Trophoblast cell (in vitro differentiated cells and primary cell): ENCODE results near the gene DDIT4.

Experiments used
- DNase-seq, 2 donors: peaks; one replicate each; pipeline ENCODE4 v3.0.0-alpha.2; 2016
- H2AFZ ChIP-seq: 2 replicates; pipeline ENCODE4 v1.6.1; 2013; ENCODE audit warnings: low read length, moderate library complexity, mild to moderate bottlenecking; ENCODE audit not compliant: insufficient read depth, poor library complexity
- H2AK5ac ChIP-seq: 2 replicates; pipeline ENCODE4 v1.6.1; 2013; ENCODE audit warnings: mild to moderate bottlenecking, low read length
- H2BK120ac ChIP-seq: 2 replicates; pipeline ENCODE4 v1.6.1; 2013; ENCODE audit warnings: low read length, mild to moderate bottlenecking, moderate library complexity; ENCODE audit not compliant: insufficient read depth, poor library complexity
- H2BK12ac ChIP-seq: 2 replicates; pipeline ENCODE4 v1.6.1; 2013; ENCODE audit warnings: mild to moderate bottlenecking, low read length, moderate library complexity
- H2BK5ac ChIP-seq: 2 replicates; pipeline ENCODE4 v1.6.1; 2013; ENCODE audit warnings: low read length, low read depth, moderate library complexity, mild to moderate bottlenecking; ENCODE audit not compliant: poor library complexity
- H3K14ac ChIP-seq: 2 replicates; pipeline ENCODE4 v1.6.1; 2013; ENCODE audit warnings: mild to moderate bottlenecking, low read length
- H3K18ac ChIP-seq: 2 replicates; pipeline ENCODE4 v1.6.1; 2013; ENCODE audit warnings: mild to moderate bottlenecking, low read length
- H3K23ac ChIP-seq: 2 replicates; pipeline ENCODE4 v1.6.1; 2013; ENCODE audit warnings: low read length
- H3K27ac ChIP-seq: 2 replicates; pipeline ENCODE4 v1.5.1; 2013; ENCODE audit warnings: low read depth, mild to moderate bottlenecking, inconsistent platforms, low read length, moderate library complexity
- H3K27me3 ChIP-seq: 2 replicates; pipeline ENCODE4 v1.6.1; 2013; ENCODE audit warnings: inconsistent platforms, mild to moderate bottlenecking, low read length, moderate library complexity; ENCODE audit not compliant: insufficient read depth
- H3K36me3 ChIP-seq, 2 experiments: 1 replicate in 1 of 2; 2 replicates in 1 of 2; pipeline ENCODE4 v1.6.1; 2013; ENCODE audit warnings: low read length in 2 of 2, mild to moderate bottlenecking in 2 of 2, moderate library complexity in 1 of 2; ENCODE audit not compliant: insufficient read depth in 2 of 2, control insufficient read depth in 1 of 2
- H3K4ac ChIP-seq: 2 replicates; pipeline ENCODE4 v1.6.1; 2013; ENCODE audit warnings: low read depth, mild to moderate bottlenecking, low read length, moderate library complexity
- H3K4me1 ChIP-seq, 2 experiments: 1 replicate in 1 of 2; 2 replicates in 1 of 2; pipeline ENCODE4 v1.6.1; 2013; ENCODE audit warnings: low read length in 2 of 2, mild to moderate bottlenecking in 2 of 2, moderate library complexity in 1 of 2; ENCODE audit not compliant: insufficient read depth in 2 of 2, control insufficient read depth in 1 of 2
- H3K4me2 ChIP-seq: 2 replicates; pipeline ENCODE4 v1.6.1; 2013; ENCODE audit warnings: inconsistent platforms, mild to moderate bottlenecking, low read length, moderate library complexity
- H3K4me3 ChIP-seq: 2 replicates; pipeline ENCODE4 v1.5.1; 2013; ENCODE audit warnings: mild to moderate bottlenecking, low read depth, low read length, inconsistent platforms
- H3K79me1 ChIP-seq: one replicate; pipeline ENCODE4 v1.6.1; 2013; ENCODE audit warnings: low read length
- H3K79me2 ChIP-seq: 2 replicates; pipeline ENCODE4 v1.6.1; 2013; ENCODE audit warnings: low read length, mild to moderate bottlenecking; ENCODE audit not compliant: control insufficient read depth, insufficient read depth, poor library complexity
- H3K9ac ChIP-seq: 2 replicates; pipeline ENCODE4 v1.6.1; 2013; ENCODE audit warnings: mild to moderate bottlenecking, low read length
- H3K9me3 ChIP-seq: 2 replicates; pipeline ENCODE4 v1.6.1; 2013; ENCODE audit warnings: low read depth, mild to moderate bottlenecking, control low read depth, inconsistent platforms, low read length; ENCODE audit not compliant: insufficient read depth
- H4K12ac ChIP-seq: 2 replicates; pipeline ENCODE4 v1.6.1; 2013; ENCODE audit warnings: low read depth, mild to moderate bottlenecking, low read length, moderate library complexity
- H4K8ac ChIP-seq: 2 replicates; pipeline ENCODE4 v1.6.1; 2013; ENCODE audit warnings: low read depth, mild to moderate bottlenecking, low read length, moderate library complexity
- H4K91ac ChIP-seq: one replicate; pipeline ENCODE4 v1.6.1; 2013; ENCODE audit warnings: low read depth, mild to moderate bottlenecking, low read length, moderate library complexity
- WGBS: extraction: QIAGEN DNeasy Blood & Tissue Kit; methylation state at CpG from one replicate; pipeline ENCODE4 v1.1.7; 2013; ENCODE audit warnings: missing lambda C conversion rate; ENCODE audit not compliant: insufficient read length, insufficient coverage; ENCODE audit errors: extremely low coverage; 5-methylcytosine and 5-hydroxymethylcytosine counted together

The DDIT4 gene

GRCh38 chr10:72321248-72322029, 47.7 kb downstream of the DDIT4 start:
- H3K9ac ChIP-seq = no peak overlapping the region
- H3K79me2 ChIP-seq = peaks cover 16% of the 10 kb centered on the region
- H2BK120ac ChIP-seq = peak overlapping the region; percentile 81
- H3K4me2 ChIP-seq = peak overlapping the region; percentile 38
- H2BK5ac ChIP-seq = peak overlapping the region; percentile 75
- H3K27ac ChIP-seq = peak overlapping the region; percentile 96
- peaks cover 57 to 58% of the 10 kb centered on the region in 2 experiments for H3K4me1 ChIP-seq
- H4K91ac ChIP-seq = peak overlapping the region; percentile 98
- H3K9me3 ChIP-seq = no peaks in the 10 kb centered on the region
- H2AK5ac ChIP-seq = peak overlapping the region; percentile 99
- peak overlapping the region; percentile 99 for H2BK12ac ChIP-seq
- no CpG with 5 or more reads among the region's 13 CpGs for whole genome bisulfite sequencing
- peak overlapping the region; percentile 34 for H3K4ac ChIP-seq
- H3K36me3 ChIP-seq = no peaks in the 10 kb centered on the region
- H3K79me1 ChIP-seq = peaks cover 60% of the 10 kb centered on the region
- no peak for DNase-seq
- no peak overlapping the region for H3K4me3 ChIP-seq
- peak overlapping the region; percentile 38 for H2AFZ ChIP-seq
- H4K12ac ChIP-seq = no peak overlapping the region
- peak overlapping the region; percentile 94 for H3K18ac ChIP-seq
- peak overlapping the region; percentile 86 for H4K8ac ChIP-seq
- no peak overlapping the region for H3K23ac ChIP-seq
- no peaks in the 10 kb centered on the region for H3K27me3 ChIP-seq
- peak overlapping the region; percentile 96 for H3K14ac ChIP-seq

GRCh38 chr10:72322030-72322279, 48.2 kb downstream of the DDIT4 start:
- H3K23ac ChIP-seq = no peak overlapping the region
- H2BK12ac ChIP-seq = peak overlapping the region; percentile 99
- H3K14ac ChIP-seq = peak overlapping the region; percentile 96
- peak overlapping the region; percentile 73 for H2BK5ac ChIP-seq
- peaks cover 60% of the 10 kb centered on the region for H3K79me1 ChIP-seq
- no peak overlapping the region for H3K4me2 ChIP-seq
- peak overlapping the region; percentile 38 for H2AFZ ChIP-seq
- H3K36me3 ChIP-seq = no peaks in the 10 kb centered on the region
- peak overlapping the region; percentile 65 for H2BK120ac ChIP-seq
- H3K79me2 ChIP-seq = peaks cover 16% of the 10 kb centered on the region
- peak overlapping the region; percentile 94 for H3K18ac ChIP-seq
- peak overlapping the region; percentile 96 for H3K27ac ChIP-seq
- H3K9ac ChIP-seq = no peak overlapping the region
- no peaks in the 10 kb centered on the region for H3K27me3 ChIP-seq
- DNase-seq = peak; percentile 58 to 76
- peak overlapping the region; percentile 12 for H3K4ac ChIP-seq
- H4K12ac ChIP-seq = peak overlapping the region; percentile 51
- H3K4me3 ChIP-seq = no peak overlapping the region
- peak overlapping the region; percentile 98 for H4K91ac ChIP-seq
- H3K4me1 ChIP-seq = peaks cover 57% of the 10 kb centered on the region in 2 experiments
- H2AK5ac ChIP-seq = peak overlapping the region; percentile 99
- H3K9me3 ChIP-seq = no peaks in the 10 kb centered on the region
- no CpG with 5 or more reads among the region's 3 CpGs for WGBS
- peak overlapping the region; percentile 86 for H4K8ac ChIP-seq

- H3K4ac ChIP-seq = peak overlapping the region; percentile 86
- H3K36me3 ChIP-seq = no peaks in the 10 kb centered on the region
- peak overlapping the region; percentile 99 for H2AK5ac ChIP-seq
- H3K79me1 ChIP-seq = peaks cover 60% of the 10 kb centered on the region
- no peak overlapping the region for H3K9ac ChIP-seq
- H3K18ac ChIP-seq = peak overlapping the region; percentile 94
- peaks cover 16% of the 10 kb centered on the region for H3K79me2 ChIP-seq
- H4K91ac ChIP-seq = peak overlapping the region; percentile 98
- no peaks in the 10 kb centered on the region for H3K27me3 ChIP-seq
- WGBS = no CpG with 5 or more reads among the region's 16 CpGs
- H3K23ac ChIP-seq = no peak overlapping the region
- H3K4me1 ChIP-seq = peaks cover 55 to 57% of the 10 kb centered on the region in 2 experiments
- no peak overlapping the region for H3K4me2 ChIP-seq
- no peaks in the 10 kb centered on the region for H3K9me3 ChIP-seq
- peak overlapping the region; percentile 86 for H4K8ac ChIP-seq
- peak overlapping the region; percentile 96 for H3K14ac ChIP-seq
- peak overlapping the region; percentile 58 for H2AFZ ChIP-seq
- H2BK5ac ChIP-seq = peak overlapping the region; percentile 96
- H2BK120ac ChIP-seq = peak overlapping the region; percentile 99
- DNase-seq = peak; percentile 34 to 53
- peak overlapping the region; percentile 96 for H3K27ac ChIP-seq
- H4K12ac ChIP-seq = peak overlapping the region; percentile 51
- H2BK12ac ChIP-seq = peak overlapping the region; percentile 99
- no peak overlapping the region for H3K4me3 ChIP-seq
Observed at GRCh38 chr10:72322280-72323058, 48.7 kb downstream of the DDIT4 start.

GRCh38 chr10:72323108-72323749, 49.5 kb downstream of the DDIT4 start:
- peak overlapping the region; percentile 58 for H2AFZ ChIP-seq
- peak overlapping the region; percentile 99 for H2AK5ac ChIP-seq
- peak overlapping the region; percentile 99 for H2BK12ac ChIP-seq
- H4K91ac ChIP-seq = peak overlapping the region; percentile 98
- no peaks in the 10 kb centered on the region for H3K9me3 ChIP-seq
- peaks cover 55 to 60% of the 10 kb centered on the region in 2 experiments for H3K4me1 ChIP-seq
- peaks cover 61% of the 10 kb centered on the region for H3K79me1 ChIP-seq
- H3K23ac ChIP-seq = no peak overlapping the region
- peak overlapping the region; percentile 5 for H3K4me3 ChIP-seq
- H3K27ac ChIP-seq = peak overlapping the region; percentile 96
- no CpG with 5 or more reads among the region's 10 CpGs for WGBS
- H4K8ac ChIP-seq = peak overlapping the region; percentile 82
- peak overlapping the region; percentile 76 for H3K18ac ChIP-seq
- H4K12ac ChIP-seq = peak overlapping the region; percentile 21
- H3K4ac ChIP-seq = peak overlapping the region; percentile 86
- no peak overlapping the region for H3K4me2 ChIP-seq
- peak overlapping the region; percentile 96 for H2BK5ac ChIP-seq
- peak overlapping the region; percentile 99 for H2BK120ac ChIP-seq
- no peak overlapping the region for H3K9ac ChIP-seq
- peak; percentile 85 to 94 for DNase-seq
- no peaks in the 10 kb centered on the region for H3K27me3 ChIP-seq
- H3K36me3 ChIP-seq = no peaks in the 10 kb centered on the region
- H3K14ac ChIP-seq = peak overlapping the region; percentile 96
- H3K79me2 ChIP-seq = peaks cover 16% of the 10 kb centered on the region
